Measurements from ENCODE around the gene PREB. TPM values are rescaled to one million over a fixed set of nuclear protein-coding genes. Genes with fewer than 3 reads are reported as not detected.
"Not testable (repeated sequence)": the region's sequence is repeated elsewhere in the genome, so short reads cannot be mapped to it uniquely, and the experiment has no call there.

The PREB gene
- total RNA-seq, 4 donors from 2014 or later, result 66.5 to 106 (median 69.4) TPM

- no peaks in the 10 kb centered on the region for H3K9me3 ChIP-seq
- no peak overlapping the region for H3K4me3 ChIP-seq
- H3K27me3 ChIP-seq, result no peaks in the 10 kb centered on the region
- DNase-seq, result no peak
- H3K27ac ChIP-seq, result no peak overlapping the region
- no peaks in the 10 kb centered on the region for H3K4me1 ChIP-seq
- H3K36me3 ChIP-seq, result no peaks in the 10 kb centered on the region
- no peak for TF ChIP-seq POLR2A (IDR thresholded peaks at IDR 0.05)
- TF ChIP-seq, protein P1, sequence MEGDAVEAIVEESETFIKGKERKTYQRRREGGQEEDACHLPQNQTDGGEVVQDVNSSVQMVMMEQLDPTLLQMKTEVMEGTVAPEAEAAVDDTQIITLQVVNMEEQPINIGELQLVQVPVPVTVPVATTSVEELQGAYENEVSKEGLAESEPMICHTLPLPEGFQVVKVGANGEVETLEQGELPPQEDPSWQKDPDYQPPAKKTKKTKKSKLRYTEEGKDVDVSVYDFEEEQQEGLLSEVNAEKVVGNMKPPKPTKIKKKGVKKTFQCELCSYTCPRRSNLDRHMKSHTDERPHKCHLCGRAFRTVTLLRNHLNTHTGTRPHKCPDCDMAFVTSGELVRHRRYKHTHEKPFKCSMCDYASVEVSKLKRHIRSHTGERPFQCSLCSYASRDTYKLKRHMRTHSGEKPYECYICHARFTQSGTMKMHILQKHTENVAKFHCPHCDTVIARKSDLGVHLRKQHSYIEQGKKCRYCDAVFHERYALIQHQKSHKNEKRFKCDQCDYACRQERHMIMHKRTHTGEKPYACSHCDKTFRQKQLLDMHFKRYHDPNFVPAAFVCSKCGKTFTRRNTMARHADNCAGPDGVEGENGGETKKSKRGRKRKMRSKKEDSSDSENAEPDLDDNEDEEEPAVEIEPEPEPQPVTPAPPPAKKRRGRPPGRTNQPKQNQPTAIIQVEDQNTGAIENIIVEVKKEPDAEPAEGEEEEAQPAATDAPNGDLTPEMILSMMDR (IDR thresholded peaks at IDR 0.05), result no peak
These were observed 44.0 kb upstream of the PREB start for GRCh38 chr2:27178469-27178868.

- no peak for DNase-seq
- H3K27me3 ChIP-seq, result no peaks in the 10 kb centered on the region
- no peaks in the 10 kb centered on the region for H3K4me1 ChIP-seq
- no peak overlapping the region for H3K27ac ChIP-seq
- no peak for TF ChIP-seq POLR2A (IDR thresholded peaks at IDR 0.05)
- TF ChIP-seq, protein P1 (IDR thresholded peaks at IDR 0.05), result no peak
- no peaks in the 10 kb centered on the region for H3K36me3 ChIP-seq
- H3K9me3 ChIP-seq, result no peaks in the 10 kb centered on the region
- no peak overlapping the region for H3K4me3 ChIP-seq
These were observed 43.3 kb upstream of the PREB start for GRCh38 chr2:27177441-27178351.

DNA sequence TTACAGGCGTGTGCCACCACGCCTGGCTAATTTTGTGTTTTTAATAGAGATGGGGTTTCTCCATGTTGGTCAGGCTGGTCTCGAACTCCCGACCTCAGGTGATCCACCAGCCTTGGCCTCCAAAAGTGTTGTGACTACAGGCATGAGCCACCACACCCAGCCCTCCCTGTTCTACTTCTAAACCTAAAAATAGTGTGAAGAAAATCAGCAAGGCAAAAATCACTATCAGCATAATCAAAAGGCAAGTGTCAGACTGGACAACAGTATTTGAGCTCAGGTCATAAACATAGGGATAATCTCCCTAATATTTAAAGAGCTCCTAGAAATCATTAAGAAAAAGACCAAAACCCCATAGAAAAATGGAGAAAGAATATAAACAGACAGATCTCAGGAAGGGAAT lies 41.3 kb upstream of the PREB start:
- DNase-seq, H3K27ac ChIP-seq, H3K4me1 ChIP-seq, H3K9me3 ChIP-seq, H3K36me3 ChIP-seq, H3K4me3 ChIP-seq, H3K27me3 ChIP-seq: not testable (repeated sequence)

GRCh38 chr2:27175330-27175729 lies 40.9 kb upstream of the PREB start:
- peaks cover 0 to 5% (median 0%) of the 10 kb centered on the region in 4 donors for H3K4me1 ChIP-seq
- no peaks in the 10 kb centered on the region for H3K36me3 ChIP-seq
- DNase-seq, result no peak
- no peak overlapping the region for H3K4me3 ChIP-seq
- H3K27ac ChIP-seq, result no peak overlapping the region
- TF ChIP-seq POLR2A (IDR thresholded peaks at IDR 0.05), result no peak
- TF ChIP-seq, protein P1 (IDR thresholded peaks at IDR 0.05), result no peak
- no peaks in the 10 kb centered on the region for H3K27me3 ChIP-seq
- H3K9me3 ChIP-seq, result no peaks in the 10 kb centered on the region

DNA sequence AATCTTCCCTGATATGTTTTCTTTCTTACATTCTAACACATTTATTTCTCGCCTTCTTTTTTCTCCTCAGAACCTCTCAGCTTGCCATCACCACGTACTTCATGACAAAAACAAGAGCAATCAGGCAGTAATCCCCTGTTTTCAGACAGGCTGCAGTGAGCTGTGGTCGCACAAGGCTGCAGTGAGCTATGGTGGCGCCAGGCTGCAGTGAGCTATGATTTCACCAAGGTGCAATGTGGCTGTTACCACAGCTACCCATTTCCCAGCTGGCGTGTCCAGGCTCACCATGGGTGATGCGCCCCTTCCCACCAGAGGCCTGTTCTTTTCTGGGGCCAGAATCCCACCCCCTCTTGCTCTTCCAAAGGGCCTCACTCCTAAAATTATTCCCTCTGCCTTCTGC lies 40.2 kb upstream of the PREB start:
- no peaks in the 10 kb centered on the region for H3K9me3 ChIP-seq
- no peak overlapping the region for H3K4me3 ChIP-seq
- H3K27ac ChIP-seq, result no peak overlapping the region
- no peaks in the 10 kb centered on the region for H3K27me3 ChIP-seq
- DNase-seq, result no peak
- TF ChIP-seq POLR2A (IDR thresholded peaks at IDR 0.05), result no peak
- TF ChIP-seq, protein P1 (IDR thresholded peaks at IDR 0.05), result no peak
- H3K36me3 ChIP-seq, result no peaks in the 10 kb centered on the region
- peaks cover 0 to 12% (median 1%) of the 10 kb centered on the region in 4 donors for H3K4me1 ChIP-seq

GRCh38 chr2:27171351-27171848 lies 37.0 kb upstream of the PREB start:
- no peaks in the 10 kb centered on the region for H3K9me3 ChIP-seq
- no peak for TF ChIP-seq POLR2A (IDR thresholded peaks at IDR 0.05)
- TF ChIP-seq, protein P1 (IDR thresholded peaks at IDR 0.05), result no peak
- no peak overlapping the region for H3K27ac ChIP-seq
- H3K36me3 ChIP-seq, result no peaks in the 10 kb centered on the region
- H3K4me3 ChIP-seq, result no peak overlapping the region
- DNase-seq, result no peak
- H3K4me1 ChIP-seq, result peaks cover 0 to 16% (median 1%) of the 10 kb centered on the region in 4 donors
- no peaks in the 10 kb centered on the region for H3K27me3 ChIP-seq
